HG03103 (cell line): ENCODE results near the gene CREB5.

Experiments used
- ATAC-seq: cut with Tn5 transposase; IDR thresholded peaks from one replicate; pipeline ENCODE4 v1.9.1; 2021; ENCODE audit warnings: low read depth; ENCODE audit not compliant: unreplicated experiment

The CREB5 gene

DNA sequence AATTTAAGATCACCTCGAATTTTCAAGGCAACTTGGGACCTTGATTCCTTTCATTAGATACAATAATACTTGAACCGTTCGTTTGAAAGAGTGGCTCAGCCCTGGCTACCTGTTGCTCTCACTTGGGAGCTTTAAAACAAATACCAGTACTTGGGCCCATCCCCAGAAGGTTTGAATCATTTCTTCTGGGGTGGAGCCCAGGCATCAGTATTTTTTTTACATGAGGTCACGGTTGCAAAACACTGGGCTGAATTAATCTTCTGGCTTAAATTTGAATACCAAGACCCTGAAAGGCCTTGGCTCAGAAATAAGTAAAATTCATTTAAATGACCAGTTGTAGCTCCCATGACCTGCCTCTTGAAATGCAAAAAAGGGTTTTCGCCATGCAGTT, 214.9 kb downstream of the CREB5 start:
- ATAC-seq, result no peak

DNA sequence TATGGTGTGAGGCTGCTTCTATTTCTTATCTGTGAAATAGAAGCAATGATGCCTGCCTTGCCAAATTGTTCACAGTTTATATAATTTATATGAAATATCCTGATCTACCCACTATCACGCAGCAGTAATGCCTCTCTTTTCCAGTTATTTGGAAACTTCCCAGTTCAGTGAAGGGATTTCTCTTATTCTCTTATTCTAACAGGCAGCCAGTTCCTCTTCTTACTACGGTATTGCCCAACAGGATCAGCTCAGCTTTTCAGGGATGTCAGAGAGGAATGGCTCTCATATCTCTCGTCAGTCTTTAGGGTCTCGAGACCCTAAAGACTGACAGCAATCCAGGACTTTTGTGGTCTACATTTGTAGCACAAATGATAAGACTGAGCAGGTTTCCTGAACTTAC, 215.6 kb downstream of the CREB5 start:
- ATAC-seq, result no peak

DNA sequence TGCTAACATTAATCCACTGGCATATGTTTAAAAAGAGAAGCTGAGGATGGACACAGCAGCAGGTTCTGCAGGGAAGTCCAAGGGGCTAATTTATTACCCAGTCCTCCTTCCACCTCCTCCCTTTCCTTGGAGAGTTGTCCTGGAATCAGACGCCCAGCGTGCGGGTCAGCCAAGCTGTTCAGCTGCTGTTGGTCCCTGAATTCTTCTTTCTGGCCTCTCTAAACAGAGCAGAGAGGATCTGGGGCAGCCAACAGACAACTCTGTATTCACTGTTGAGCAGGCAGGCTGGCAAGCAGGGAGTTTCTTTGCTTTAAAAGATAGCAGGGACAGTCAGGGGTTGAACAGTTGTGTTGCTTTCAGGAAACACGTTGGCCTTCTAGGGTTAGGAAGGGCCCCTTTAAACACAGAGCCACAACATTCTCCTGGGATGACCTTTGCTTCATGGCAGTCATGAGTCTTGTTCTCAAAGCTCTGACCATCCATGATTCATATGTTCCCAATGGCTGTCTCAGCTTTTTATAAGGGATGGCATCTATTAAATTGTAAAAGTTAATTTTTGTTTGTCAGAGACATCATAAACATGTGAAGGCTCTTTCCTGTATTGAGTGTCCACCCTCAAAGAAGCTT, 217.0 kb downstream of the CREB5 start:
- ATAC-seq, result no peak

DNA sequence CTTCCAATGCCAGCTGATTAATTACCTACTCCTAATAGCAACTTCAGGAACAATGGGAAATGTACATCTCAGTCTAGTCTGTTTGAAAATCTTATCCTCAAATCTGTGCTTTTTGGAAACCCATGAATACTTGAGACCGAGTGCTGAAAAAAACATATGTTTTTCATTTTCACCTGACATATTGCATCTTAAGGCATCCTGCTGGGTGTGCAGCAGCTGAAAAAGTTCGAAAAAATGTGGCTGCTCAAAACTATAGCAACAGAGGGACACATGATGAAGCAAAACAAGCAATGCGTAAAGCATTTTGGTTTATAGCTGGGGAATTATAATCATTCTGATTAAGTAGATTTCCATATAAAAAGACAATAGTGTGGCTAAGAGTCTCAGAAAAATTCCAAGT, 218.0 kb downstream of the CREB5 start:
- ATAC-seq, result no peak

DNA sequence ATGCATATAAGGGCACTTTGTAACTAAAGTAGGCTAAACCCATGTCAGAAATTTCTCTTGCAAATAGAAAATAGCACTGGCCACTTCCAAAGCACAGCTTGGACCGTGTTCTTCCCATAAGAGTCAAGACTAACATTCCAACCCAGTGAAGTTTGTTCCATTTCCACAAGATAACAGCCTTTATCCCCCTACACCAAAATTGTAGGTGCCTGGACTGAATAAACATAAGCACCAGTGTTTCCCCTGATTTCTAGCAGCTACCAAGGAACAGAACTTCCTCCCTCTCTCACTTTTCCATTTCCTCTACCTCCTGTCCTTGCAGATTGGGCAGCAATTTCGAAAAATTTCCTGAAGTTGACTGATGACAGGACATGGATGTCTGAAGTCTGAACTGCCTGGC, 219.7 kb downstream of the CREB5 start:
- no peak for ATAC-seq

DNA sequence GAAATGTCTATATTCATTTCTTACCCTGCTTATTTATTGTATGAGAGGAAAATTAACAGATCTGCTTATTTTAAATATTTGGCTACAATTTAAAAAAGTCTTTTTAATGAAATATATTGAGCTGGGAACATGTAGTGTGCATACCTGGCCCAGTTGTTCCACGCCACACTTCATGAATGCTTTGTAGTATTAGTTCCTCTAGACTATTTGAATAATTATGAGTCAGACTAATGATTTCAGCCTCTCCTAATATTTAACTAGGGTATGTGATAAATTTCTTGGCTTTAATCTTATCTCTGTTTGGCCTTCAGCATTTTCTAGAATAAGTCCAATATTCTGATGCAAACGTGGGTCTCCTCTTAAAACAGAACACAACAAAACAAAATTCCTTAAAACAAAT, 226.6 kb downstream of the CREB5 start:
- no peak for ATAC-seq

DNA sequence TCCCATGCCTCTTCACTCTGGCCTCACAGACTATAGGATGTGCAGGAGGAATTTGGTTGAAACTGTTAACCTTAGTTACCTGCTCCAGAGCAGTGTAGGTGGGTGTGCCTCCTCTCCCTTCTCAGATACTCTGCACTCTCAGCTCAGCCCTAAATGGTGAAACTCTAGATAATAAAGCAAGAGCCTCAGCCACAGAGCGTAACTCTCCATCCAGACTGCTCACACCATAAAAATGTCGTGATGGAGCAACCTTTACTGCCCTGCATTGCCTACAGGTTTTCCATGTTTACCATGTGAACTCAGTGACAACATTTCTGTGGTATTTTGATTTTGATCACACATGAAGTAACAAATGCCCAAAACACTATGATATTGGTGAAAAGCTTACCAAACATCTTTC, 227.7 kb downstream of the CREB5 start:
- ATAC-seq, result no peak

DNA sequence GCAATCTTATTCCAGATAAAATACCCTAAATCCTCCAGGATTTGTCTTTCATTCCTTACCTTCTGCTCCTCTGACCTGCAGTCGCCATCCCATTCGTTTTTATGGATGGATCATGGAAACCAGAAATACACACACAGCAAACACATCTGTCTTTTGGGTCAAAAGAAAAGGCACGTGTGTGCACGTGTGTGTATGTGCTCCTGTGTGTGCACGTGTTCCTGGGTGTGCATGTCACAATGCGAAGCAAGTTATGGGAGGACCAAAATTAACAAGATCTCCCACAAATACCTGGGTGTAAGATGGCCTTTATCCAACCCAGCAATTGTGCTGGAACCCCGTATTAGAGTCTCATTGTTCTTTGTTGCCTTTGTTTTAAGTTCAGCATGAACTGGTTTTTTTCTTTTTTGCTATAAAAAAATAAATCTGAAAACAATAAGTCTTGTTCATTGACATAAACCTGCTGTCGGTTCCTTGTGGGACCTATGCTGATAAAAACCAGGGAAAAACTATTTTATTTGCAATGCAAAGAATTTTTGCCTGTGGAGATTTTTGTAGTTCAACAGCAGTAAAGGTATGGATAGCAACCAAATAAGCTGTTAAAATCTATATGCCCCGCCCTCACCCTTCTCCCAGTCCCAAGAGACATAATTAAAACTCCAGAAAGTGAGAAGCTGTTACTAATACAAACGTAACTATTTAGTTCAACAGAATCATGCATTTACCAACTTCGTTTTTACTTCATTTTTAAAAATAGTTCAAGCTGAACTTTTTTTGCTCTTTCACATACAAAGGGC, 229.6 kb downstream of the CREB5 start:
- no peak for ATAC-seq

DNA sequence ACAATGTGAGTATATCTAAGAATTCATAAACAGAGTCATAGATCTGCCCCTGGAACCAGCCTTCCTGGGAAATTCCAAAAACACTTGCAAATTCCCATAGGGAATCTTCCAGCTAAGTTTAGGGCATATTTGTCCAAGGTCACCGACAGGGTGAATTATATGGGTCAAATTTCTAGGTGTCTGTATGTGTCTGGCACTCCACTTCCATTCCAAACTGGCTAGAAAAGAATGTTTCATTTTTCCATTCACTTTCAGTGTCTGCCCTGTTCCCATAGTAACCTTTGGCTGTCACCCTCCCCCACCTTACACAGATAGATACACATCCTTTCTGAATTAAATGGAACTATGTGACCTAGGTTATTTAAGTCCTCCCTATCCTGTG, 230.9 kb downstream of the CREB5 start:
- ATAC-seq, result no peak

DNA sequence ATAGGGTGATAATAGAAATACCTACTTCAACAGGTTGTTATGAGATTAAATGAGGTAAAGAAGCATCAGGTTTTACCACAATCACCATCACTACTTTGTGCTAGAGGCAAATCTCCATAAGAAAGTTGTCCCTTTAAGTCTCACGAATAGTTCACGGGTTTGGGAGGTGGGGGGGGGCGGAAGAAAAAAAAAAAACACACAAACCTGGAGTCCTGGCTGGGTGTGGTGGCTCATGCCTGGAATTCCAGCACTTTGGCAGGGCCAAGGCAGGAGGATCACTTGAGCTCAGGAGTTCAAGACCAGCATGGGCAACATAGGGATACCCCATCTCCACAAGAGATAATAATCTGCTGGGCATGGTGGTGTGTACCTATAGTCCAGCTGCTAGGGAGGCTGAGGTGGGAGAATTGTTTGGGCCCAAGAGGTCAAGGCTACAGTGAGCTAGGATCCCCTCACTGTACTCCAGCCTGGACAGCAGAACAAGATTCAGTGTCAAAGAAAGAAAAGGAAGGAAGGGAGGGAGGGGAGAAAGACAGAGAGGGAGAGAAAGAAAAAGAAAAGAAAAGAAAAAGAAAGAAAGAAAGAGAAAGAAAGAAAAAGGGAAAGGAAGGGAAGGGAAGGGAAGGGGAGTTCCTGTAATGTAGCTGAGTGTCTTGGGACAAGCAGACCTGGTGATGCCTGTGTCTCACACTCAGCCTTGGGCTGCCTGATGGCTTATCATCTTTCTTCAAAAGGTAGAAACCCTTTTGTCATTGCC, 231.4 kb downstream of the CREB5 start:
- ATAC-seq, result no peak

DNA sequence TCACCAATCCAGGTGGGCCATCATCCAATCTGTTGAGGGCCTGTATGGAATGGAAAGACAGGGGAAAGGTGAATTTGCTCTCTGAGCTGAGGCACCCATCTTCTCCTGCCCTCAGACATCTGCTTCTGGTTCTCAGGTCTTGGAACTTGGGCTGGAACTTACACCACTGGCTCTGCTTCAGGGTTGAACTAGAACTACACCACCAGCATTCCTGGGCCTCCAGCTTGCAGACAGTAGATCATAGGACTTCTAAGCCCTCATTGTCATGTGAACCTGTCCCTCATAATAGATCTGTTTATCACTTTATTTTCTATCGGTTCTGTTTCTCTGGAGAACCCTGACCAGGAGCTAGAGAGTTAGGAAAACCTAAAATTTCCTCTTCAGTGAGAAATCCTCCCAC, 233.5 kb downstream of the CREB5 start:
- ATAC-seq, result no peak

DNA sequence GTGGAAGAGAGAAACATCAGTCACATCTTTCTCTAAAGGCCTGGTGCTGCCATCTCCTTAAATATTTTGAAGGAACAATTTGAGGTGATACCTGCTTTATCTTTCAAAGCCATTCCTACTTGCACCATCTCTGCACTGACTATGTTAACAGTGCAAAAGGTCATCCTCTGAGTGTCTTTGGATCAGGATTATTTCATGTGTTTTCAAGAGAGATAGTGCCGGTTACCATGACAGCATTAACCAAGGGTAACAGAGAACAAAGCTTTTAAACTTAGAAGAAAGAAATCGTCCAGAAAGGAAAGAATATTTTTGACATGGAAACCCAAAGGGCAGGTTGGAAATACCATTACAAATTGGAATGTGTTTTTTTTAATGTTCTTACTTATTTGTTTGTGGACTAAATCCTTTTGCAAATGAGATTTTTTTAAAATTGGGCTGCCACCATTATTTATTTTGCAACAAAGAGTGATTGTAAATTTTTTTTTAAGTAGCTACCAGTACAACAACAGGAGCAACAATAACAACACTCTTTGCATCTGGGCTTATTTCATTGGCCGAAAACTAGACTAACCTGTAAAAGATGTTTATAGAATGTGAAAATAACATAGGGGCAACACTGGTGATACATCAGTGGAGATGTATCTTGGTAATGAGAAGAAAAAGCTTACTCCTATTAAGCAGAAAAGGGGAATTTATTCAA, 234.2 kb downstream of the CREB5 start:
- ATAC-seq, result no peak

DNA sequence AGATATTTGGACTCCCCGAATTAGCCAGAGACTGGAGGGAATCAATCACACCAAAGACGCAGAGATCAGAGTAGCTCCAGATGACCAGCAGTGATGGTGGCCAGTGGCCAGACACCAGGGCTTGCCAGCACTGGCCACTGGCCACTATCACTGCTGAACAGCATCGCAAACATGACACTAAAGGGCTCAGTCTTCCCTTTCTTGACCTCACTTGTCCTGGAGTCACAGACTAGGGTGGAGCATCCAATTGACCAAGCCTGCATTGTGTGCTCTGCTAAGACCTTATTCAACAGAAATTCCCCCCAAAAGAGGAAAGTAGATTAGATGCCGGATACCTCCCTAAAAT, 234.7 kb downstream of the CREB5 start:
- ATAC-seq, result no peak

DNA sequence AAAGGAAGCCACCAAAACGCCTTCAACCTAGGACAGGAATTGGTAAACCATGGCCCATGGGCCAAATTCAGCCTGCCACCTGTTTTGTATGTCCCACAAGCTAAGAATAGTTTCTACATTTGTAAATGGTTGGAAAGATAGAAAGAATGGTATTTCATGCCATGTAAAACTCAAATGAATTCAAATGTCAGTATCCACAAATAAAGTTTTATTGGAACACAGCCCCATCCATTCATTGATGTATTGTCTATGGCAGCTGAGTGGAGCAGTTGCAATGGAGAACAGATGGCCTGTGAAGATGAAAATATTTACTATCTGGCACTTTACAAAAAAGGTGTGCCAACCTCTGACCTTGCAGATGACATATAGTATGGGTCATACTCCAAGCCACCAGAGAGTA, 236.9 kb downstream of the CREB5 start:
- no peak for ATAC-seq

DNA sequence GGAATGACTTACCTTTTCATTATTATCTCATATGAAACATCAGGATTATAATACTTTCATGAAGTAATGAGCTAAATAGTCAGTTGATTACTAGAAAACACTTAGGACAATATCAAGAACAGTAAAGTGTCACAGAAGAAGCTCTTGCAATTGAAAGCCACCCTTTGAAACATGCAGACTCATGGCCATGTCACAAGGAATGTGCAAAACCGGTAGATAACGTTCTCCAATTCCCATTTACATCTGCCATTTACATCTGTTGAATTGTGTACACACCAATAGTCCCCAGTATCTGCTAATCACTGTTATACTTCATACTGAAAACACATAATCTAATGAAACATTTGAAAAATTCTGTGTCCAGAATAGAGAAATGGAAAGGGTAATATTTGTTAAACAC, 237.5 kb downstream of the CREB5 start:
- no peak for ATAC-seq

DNA sequence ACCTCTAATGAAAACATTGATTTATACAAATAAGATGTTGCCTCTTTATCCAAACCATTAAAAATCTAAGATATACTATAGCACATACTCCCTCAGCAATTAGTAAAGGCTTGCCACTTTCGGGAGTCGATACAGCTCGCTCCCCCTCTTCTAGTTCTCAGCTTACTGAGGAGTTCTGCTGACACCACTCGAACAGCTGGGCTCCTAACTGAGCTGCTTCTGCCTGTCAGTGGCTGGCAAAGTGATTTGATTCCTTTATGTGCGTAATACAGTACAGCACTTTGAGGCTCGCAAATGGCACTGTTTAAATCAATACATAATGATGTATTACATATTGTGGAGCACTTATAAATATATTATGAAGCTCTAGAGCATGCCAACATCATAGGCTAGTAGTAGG, 241.8 kb downstream of the CREB5 start:
- ATAC-seq, result no peak

DNA sequence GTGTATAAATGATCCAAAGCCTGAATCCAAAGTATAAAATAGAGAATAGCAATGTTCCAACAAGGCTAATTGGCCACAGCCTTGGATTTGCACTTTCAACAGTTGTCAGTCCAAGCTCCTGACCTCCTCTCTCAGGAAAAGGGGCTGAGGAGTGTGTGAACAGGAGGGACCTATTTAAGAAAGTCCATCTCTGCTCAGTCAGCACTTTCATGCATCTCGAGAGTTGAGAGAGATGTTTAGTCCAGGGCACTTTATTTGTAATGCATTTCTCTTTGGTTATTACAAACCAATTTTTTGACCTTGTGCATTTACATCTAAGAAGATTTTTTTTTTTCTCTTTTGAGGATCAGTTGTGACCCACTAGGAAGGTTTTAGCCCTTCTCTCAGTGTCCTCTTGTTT, 244.2 kb downstream of the CREB5 start:
- no peak for ATAC-seq

DNA sequence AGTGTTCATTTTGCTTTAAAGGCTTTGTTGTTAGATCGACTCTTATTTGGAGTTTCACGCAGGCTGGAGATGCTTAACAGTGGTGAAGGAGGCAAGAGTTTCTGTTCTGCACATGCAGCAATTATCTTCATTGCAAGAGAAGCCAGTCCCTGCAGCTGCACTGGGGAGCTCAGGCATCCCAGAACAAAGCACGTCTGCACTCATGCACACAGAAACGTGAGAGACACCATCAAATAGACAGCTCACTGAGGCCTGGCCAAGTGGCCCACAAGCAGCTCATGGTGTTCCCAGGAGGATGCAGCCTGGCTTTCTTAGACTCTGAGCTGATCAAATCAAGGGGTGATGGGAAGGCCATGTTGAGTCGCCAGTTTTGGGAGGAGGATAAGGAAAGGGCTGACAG, 246.1 kb downstream of the CREB5 start:
- no peak for ATAC-seq

DNA sequence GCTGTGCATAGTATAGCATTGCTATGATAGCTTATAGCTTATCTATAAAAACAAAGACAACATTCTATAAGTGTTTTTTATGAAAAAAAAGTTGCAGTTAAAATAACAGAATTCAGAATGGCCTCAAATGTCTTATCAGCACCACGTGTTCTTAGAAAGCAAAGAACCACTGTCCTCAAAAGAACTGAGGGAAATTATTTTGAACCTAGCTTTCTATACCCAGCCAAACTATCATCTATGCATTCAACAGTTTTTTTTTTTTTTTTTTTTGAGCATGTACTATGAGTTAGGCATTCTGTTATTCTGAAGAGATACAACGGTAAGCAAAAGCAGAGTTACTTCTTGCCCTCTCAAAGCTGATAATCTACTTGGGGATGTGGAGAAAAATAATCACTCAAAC, 247.8 kb downstream of the CREB5 start:
- no peak for ATAC-seq

DNA sequence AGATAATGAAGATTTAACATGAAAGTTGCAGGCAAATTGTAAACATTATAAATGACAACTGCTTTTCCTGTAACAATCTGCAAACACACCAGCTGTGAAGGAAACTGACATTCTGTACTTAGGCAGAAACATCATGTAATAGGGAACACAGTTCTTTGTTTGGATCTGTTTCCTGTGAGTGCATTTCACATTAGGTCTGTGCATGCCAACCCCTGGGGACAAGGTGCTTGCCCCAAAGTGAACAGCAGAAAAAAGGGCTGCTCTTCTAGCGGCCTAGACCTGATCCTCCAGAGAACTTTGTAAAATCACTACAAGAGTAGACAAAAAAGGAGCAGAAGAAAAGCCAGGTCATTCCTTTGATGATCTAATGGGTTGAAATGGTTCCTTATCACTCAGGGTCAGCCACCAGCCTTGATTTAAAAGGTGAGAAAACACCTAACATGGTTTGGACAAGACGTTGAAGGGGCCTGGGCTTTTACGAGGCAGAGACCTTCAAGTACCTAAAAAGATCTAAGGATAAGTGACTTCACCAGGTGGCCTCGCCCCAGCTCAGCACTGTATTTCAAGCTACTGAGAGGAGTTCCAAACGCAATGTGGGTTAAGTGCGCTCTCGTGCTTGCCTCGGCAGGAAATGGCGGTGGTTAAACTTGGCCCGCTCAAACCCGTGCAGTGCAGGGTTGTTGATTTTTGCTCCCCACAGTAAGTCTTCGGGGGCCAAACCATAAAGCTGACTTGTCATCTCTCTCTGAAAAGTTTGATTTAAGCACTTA, 249.7 kb downstream of the CREB5 start:
- peak; percentile 65 for ATAC-seq

DNA sequence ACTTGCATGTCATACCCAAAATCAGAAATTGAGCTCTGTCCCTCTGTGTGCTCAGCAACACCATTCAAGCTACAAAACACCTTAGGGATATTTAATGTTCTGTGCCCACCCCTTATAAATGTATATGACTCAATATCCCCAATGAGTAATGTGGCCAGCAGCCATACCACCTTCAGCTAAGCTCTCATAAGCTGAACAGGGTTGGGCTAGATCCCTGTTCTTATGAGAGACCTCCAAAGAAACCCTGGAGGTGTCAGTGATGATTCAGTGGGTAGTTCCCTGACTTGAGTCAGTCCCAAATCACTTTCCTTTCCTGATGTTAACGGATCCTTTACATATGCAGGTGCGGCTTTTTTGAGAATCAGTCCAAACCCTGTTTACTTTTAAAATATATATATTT, 253.8 kb downstream of the CREB5 start:
- no peak for ATAC-seq
